ENCODE measurements around the gene SRRM3. TPM values are rescaled to one million over a fixed set of nuclear protein-coding genes. Genes with fewer than 3 reads are reported as not detected.
"Not testable (repeated sequence)": the region's sequence is repeated elsewhere in the genome, so short reads cannot be mapped to it uniquely, and the experiment has no call there.

SRRM3 gene
- under 1 TPM in 1 of 2 experiments, not detected in 1; 0.09 TPM for total RNA-seq

GRCh38 chr7:76201732-76202665, at the start of gene SRRM3:
Gene SRRM3, plus strand, starts transcription at chr7:76201896. Its CDS starts 33,171 bp downstream, at chr7:76235067.
- Mint-ChIP-seq H3K36me3 (ENCODE audit: low read depth) (no peaks in the 10 kb centered on the region), H3K4me1 (no peaks in the 10 kb centered on the region), H3K4me3 (no peak within 1 kb of the TSS), H3K27me3 (peaks cover 14% of the 10 kb centered on the region), H3K9me3 (ENCODE audit: low read depth) (no peaks in the 10 kb centered on the region), H3K27ac (no peak within 1 kb of the TSS)
- ATAC-seq (peak; percentile 92), DNase-seq (peak; percentile 92)
- intact Hi-C loops (cut with DNase I, micrococcal nuclease), result loop anchor here in 1 of 2 experiments (1.0 kb wide), 3 partner anchors 23 to 112 kb away; no protein-coding TSS in a partner anchor
- POLR2A ChIA-PET, result no interaction called here
- CTCF ChIA-PET, result interaction anchor here (1.3 kb wide), 1 partner anchor 53 kb away, joined by 6 read pairs; no protein-coding TSS in a partner anchor

GRCh38 chr7:76151932-76152331, 49.8 kb upstream of the SRRM3 start:
- ChIA-PET POLR2A (no interaction called here), CTCF (interaction anchor here (0.6 kb wide), 1 partner anchor 174 kb away, joined by 3 read pairs; no protein-coding TSS in a partner anchor)
- no peaks in the 10 kb centered on the region for H3K9me3 Mint-ChIP-seq (ENCODE audit: low read depth)
- H3K27ac Mint-ChIP-seq, result no peak overlapping the region
- H3K27me3 Mint-ChIP-seq, result no peaks in the 10 kb centered on the region
- intact Hi-C loops (cut with DNase I, micrococcal nuclease), result no loop called here
- H3K4me3 Mint-ChIP-seq, result no peak overlapping the region
- peaks cover 33% of the 10 kb centered on the region for H3K4me1 Mint-ChIP-seq
- ATAC-seq, result no peak
- H3K36me3 Mint-ChIP-seq (ENCODE audit: low read depth), result no peaks in the 10 kb centered on the region
- DNase-seq, result no peak

- intact Hi-C loops (cut with DNase I, micrococcal nuclease); POLR2A ChIA-PET; H3K4me3 Mint-ChIP-seq; H3K9me3 Mint-ChIP-seq (ENCODE audit: low read depth); H3K36me3 Mint-ChIP-seq (ENCODE audit: low read depth); H3K27me3 Mint-ChIP-seq: not testable (repeated sequence)
- Mint-ChIP-seq H3K27ac (peak overlapping the region; percentile 1), H3K4me1 (peaks cover 33% of the 10 kb centered on the region)
- DNase-seq, result peak; percentile 37
- CTCF ChIA-PET, result interaction anchor here (0.7 to 1.9 kb wide), 4 partner anchors 9 to 25 kb away, joined by 3 to 7 read pairs (median 4); no protein-coding TSS in a partner anchor
- ATAC-seq, result peak; percentile 39
These were observed 48.0 kb upstream of the SRRM3 start for GRCh38 chr7:76153571-76154230.

GRCh38 chr7:76155938-76156337, 45.8 kb upstream of the SRRM3 start:
- Mint-ChIP-seq H3K4me1 (peaks cover 29% of the 10 kb centered on the region), H3K4me3 (no peak overlapping the region), H3K27me3 (no peaks in the 10 kb centered on the region), H3K36me3 (ENCODE audit: low read depth) (no peaks in the 10 kb centered on the region), H3K27ac (no peak overlapping the region), H3K9me3 (ENCODE audit: low read depth) (no peaks in the 10 kb centered on the region)
- intact Hi-C loops (cut with DNase I, micrococcal nuclease), result no loop called here
- ChIA-PET CTCF (interaction anchor here (0.8 to 1.3 kb wide), 2 partner anchors 31 to 80 kb away, joined by 3 to 5 read pairs; no protein-coding TSS in a partner anchor), POLR2A (no interaction called here)
- ATAC-seq (no peak), DNase-seq (no peak)

GRCh38 chr7:76156992-76157685, 44.6 kb upstream of the SRRM3 start:
- intact Hi-C loops (cut with DNase I, micrococcal nuclease); POLR2A ChIA-PET; DNase-seq; H3K4me3 Mint-ChIP-seq; H3K9me3 Mint-ChIP-seq (ENCODE audit: low read depth); H3K27me3 Mint-ChIP-seq; H3K27ac Mint-ChIP-seq; H3K36me3 Mint-ChIP-seq (ENCODE audit: low read depth); ATAC-seq: not testable (repeated sequence)
- CTCF ChIA-PET, result interaction anchor here (0.6 to 1.3 kb wide), 4 partner anchors 24 to 149 kb away, joined by 3 to 5 read pairs (median 3); no protein-coding TSS in a partner anchor
- peaks cover 21% of the 10 kb centered on the region for H3K4me1 Mint-ChIP-seq

- H3K4me1 Mint-ChIP-seq; CTCF ChIA-PET; H3K4me3 Mint-ChIP-seq; POLR2A ChIA-PET; ATAC-seq; H3K27ac Mint-ChIP-seq; intact Hi-C loops (cut with DNase I, micrococcal nuclease); H3K9me3 Mint-ChIP-seq (ENCODE audit: low read depth); DNase-seq; H3K27me3 Mint-ChIP-seq; H3K36me3 Mint-ChIP-seq (ENCODE audit: low read depth): not testable (repeated sequence)
These were observed 43.3 kb upstream of the SRRM3 start for GRCh38 chr7:76158416-76158815.

- H3K9me3 Mint-ChIP-seq (ENCODE audit: low read depth); POLR2A ChIA-PET; H3K36me3 Mint-ChIP-seq (ENCODE audit: low read depth); H3K4me3 Mint-ChIP-seq; DNase-seq; ATAC-seq; H3K27me3 Mint-ChIP-seq; H3K4me1 Mint-ChIP-seq; H3K27ac Mint-ChIP-seq: not testable (repeated sequence)
- CTCF ChIA-PET, result interaction anchor here (1.1 kb wide), 1 partner anchor 8 kb away, joined by 4 read pairs; no protein-coding TSS in a partner anchor
- intact Hi-C loops (cut with DNase I, micrococcal nuclease), result loop anchor here in 1 of 2 experiments (10.0 kb wide), 1 partner anchor 288 kb away; the partner anchor contains the start of gene RHBDD2
These were observed 39.1 kb upstream of the SRRM3 start for GRCh38 chr7:76162416-76163170.

- intact Hi-C loops (cut with DNase I, micrococcal nuclease), result loop anchor here in 1 of 2 experiments (10.0 kb wide), 1 partner anchor 289 kb away; the partner anchor contains the start of gene RHBDD2
- H3K27ac Mint-ChIP-seq; H3K36me3 Mint-ChIP-seq (ENCODE audit: low read depth); DNase-seq; POLR2A ChIA-PET; H3K27me3 Mint-ChIP-seq; ATAC-seq; H3K4me1 Mint-ChIP-seq; H3K4me3 Mint-ChIP-seq; H3K9me3 Mint-ChIP-seq (ENCODE audit: low read depth): not testable (repeated sequence)
- CTCF ChIA-PET, result interaction anchor here (1.8 kb wide), 1 partner anchor 14 kb away, joined by 5 read pairs; no protein-coding TSS in a partner anchor
These were observed 37.9 kb upstream of the SRRM3 start for GRCh38 chr7:76163812-76164211.

GRCh38 chr7:76165106-76165972, 36.4 kb upstream of the SRRM3 start:
- H3K9me3 Mint-ChIP-seq (ENCODE audit: low read depth), result no peaks in the 10 kb centered on the region
- ATAC-seq (no peak), DNase-seq (no peak)
- peak overlapping the region; percentile 79 for H3K4me3 Mint-ChIP-seq
- ChIA-PET CTCF (interaction anchor here (1.0 to 1.8 kb wide), 3 partner anchors 11 to 97 kb away, joined by 3 to 5 read pairs (median 3); no protein-coding TSS in a partner anchor), POLR2A (interaction anchor here (0.6 kb wide), 1 partner anchor 73 kb away, joined by 6 read pairs; no protein-coding TSS in a partner anchor)
- intact Hi-C loops (cut with DNase I, micrococcal nuclease), result loop anchor here in 1 of 2 experiments (5.0 to 10.0 kb wide), 2 partner anchors 291 to 382 kb away; partner anchors contain the start of gene RHBDD2
- H3K27me3 Mint-ChIP-seq, result no peaks in the 10 kb centered on the region
- H3K27ac Mint-ChIP-seq, result peak overlapping the region; percentile 93
- H3K36me3 Mint-ChIP-seq (ENCODE audit: low read depth), result peaks cover 1% of the 10 kb centered on the region
- H3K4me1 Mint-ChIP-seq, result peaks cover 8% of the 10 kb centered on the region
